GM12873 (cell line): ENCODE data around the gene ZNF311.

Experiments used
- CTCF ChIP-seq: IDR thresholded peaks from 2 replicates; pipeline ENCODE4 v1.5.1; 2012; ENCODE audit warnings: low read depth, mild to moderate bottlenecking, moderate library complexity, low read length, control low read depth; ENCODE audit not compliant: insufficient read depth; ENCODE audit errors: missing control alignments

The ZNF311 gene

GRCh38 chr6:28977341-28978132, 27.6 kb downstream of the ZNF311 start:
- TF ChIP-seq CTCF: no peak

- TF ChIP-seq CTCF: no peak
Observed at GRCh38 chr6:28976677-28977076, 28.4 kb downstream of the ZNF311 start.

- TF ChIP-seq CTCF: no peak
Observed at GRCh38 chr6:28974505-28974904, 30.6 kb downstream of the ZNF311 start.

- no peak for TF ChIP-seq CTCF
Observed at GRCh38 chr6:28969129-28969528, 36.0 kb downstream of the ZNF311 start.

- no peak for TF ChIP-seq CTCF
Observed at GRCh38 chr6:28968476-28968875, 36.6 kb downstream of the ZNF311 start.

- TF ChIP-seq CTCF: no peak
Observed at GRCh38 chr6:28965706-28966105, 39.4 kb downstream of the ZNF311 start.

GRCh38 chr6:28960846-28961500, 44.1 kb downstream of the ZNF311 start:
- no peak for TF ChIP-seq CTCF
